Mammary epithelial cell (primary cell): Measurements from ENCODE around the gene KRT72.

Experiments
- EZH2 ChIP-seq: IDR thresholded peaks from 2 replicates; pipeline ENCODE4 v1.6.1; 2012; ENCODE audit warnings: low read length, inconsistent platforms, borderline replicate concordance
- TF ChIP-seq, protein P1 (sequence below), 2 donors: IDR thresholded peaks in 1 of 2; conservative IDR thresholded peaks in 1 of 2; 2 replicates each; pipeline ENCODE4 v1.5.1; 2011 to 2012; ENCODE audit warnings: inconsistent platforms in 2 of 2, low read length in 2 of 2, mild to moderate bottlenecking in 2 of 2, control low read depth in 1 of 2, low read depth in 1 of 2; ENCODE audit not compliant: insufficient read depth in 1 of 2; ENCODE audit errors: extremely low read depth in 1 of 2

DNA sequence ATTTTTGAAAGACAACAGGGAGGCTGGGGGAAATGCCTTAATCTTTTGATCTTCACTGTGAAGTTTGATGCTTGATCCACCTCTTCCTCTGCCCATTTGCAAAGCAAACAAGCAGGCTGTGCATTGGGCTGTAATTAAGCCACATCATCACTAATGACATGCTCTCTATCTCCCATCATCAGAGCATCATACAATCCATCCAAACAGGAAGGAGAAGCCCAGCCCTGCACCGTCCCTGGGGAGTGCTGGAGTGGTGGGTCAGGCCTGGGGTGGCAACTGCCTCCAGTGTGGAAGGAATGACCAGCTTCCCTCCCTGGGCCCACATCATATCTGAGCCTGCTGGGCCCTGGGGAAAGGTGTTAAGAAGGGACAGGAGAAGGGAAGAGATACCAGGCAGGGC lies 20.8 kb downstream of the KRT72 start:
- TF ChIP-seq, protein P1, sequence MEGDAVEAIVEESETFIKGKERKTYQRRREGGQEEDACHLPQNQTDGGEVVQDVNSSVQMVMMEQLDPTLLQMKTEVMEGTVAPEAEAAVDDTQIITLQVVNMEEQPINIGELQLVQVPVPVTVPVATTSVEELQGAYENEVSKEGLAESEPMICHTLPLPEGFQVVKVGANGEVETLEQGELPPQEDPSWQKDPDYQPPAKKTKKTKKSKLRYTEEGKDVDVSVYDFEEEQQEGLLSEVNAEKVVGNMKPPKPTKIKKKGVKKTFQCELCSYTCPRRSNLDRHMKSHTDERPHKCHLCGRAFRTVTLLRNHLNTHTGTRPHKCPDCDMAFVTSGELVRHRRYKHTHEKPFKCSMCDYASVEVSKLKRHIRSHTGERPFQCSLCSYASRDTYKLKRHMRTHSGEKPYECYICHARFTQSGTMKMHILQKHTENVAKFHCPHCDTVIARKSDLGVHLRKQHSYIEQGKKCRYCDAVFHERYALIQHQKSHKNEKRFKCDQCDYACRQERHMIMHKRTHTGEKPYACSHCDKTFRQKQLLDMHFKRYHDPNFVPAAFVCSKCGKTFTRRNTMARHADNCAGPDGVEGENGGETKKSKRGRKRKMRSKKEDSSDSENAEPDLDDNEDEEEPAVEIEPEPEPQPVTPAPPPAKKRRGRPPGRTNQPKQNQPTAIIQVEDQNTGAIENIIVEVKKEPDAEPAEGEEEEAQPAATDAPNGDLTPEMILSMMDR (conservative IDR thresholded peaks at IDR 0.05 in 1 of 2, IDR thresholded peaks at IDR 0.05 in 1 of 2; ENCODE audit: extremely low read depth in 1 of 2, insufficient read depth in 1 of 2, low read depth in 1 of 2, low read length in 2 of 2), result no peak
- no peak for TF ChIP-seq EZH2
